ENCODE results near the gene ANKLE2.
A peak's percentile ranks its signal among the peaks of the same experiment; 100 is the strongest.
"Not testable (repeated sequence)": the region's sequence is repeated elsewhere in the genome, so short reads cannot be mapped to it uniquely, and the experiment has no call there.

The ANKLE2 gene

DNA sequence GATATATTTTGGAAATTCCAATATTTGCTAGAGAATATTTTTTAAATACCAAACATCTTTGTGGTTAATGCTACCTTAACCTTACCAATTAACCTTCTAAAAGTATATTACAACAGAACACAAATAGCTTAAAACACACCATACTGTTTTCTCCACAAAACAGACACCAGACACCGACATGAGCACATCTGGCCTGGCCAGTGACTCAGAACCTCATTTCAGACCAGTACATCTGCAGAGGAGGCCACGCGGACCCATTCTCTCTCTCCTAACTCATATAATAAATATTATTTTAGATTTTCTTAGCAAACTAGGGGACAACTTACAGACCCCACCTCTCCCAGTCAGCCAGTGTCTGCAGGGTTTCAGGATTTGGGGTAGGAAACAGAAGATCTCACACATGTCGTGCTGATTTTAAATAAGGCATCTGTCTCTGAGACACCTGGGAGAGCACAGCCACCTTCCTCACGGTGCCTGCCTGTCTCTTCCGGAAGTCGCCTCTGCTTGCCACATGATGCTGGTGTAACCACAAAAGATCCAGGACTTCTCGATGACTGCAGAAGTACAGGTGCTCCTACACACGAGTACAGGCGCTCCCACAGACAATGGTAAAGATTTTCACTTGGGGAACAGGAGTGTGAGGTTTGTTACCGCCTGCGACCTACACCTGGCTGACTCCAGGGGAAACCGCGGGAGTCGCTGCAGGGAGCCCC, 9.7 kb upstream of the ANKLE2 start:
- Histone ChIP-seq H3K4me3 (ENCODE audit: insufficient read depth, low read depth, low read length) (no peak overlapping the region), H3K27ac (ENCODE audit: insufficient read depth, low read depth, low read length, poor library complexity, severe bottlenecking) (no peak overlapping the region), H3K36me3 (ENCODE audit: control insufficient read depth, insufficient read depth, low read length) (peaks cover 19% of the 10 kb centered on the region), H3K4me1 (ENCODE audit: control insufficient read depth, insufficient read depth, low read length) (no peaks in the 10 kb centered on the region), H3K9me3 (ENCODE audit: control insufficient read depth, low read length) (no peaks in the 10 kb centered on the region), H3K27me3 (ENCODE audit: control insufficient read depth, insufficient read depth, low read length, poor library complexity, severe bottlenecking) (no peaks in the 10 kb centered on the region)
- WGBS, 2 experiments = 95 to 98% methylated on average over 15 of the region's 15 CpGs

DNA sequence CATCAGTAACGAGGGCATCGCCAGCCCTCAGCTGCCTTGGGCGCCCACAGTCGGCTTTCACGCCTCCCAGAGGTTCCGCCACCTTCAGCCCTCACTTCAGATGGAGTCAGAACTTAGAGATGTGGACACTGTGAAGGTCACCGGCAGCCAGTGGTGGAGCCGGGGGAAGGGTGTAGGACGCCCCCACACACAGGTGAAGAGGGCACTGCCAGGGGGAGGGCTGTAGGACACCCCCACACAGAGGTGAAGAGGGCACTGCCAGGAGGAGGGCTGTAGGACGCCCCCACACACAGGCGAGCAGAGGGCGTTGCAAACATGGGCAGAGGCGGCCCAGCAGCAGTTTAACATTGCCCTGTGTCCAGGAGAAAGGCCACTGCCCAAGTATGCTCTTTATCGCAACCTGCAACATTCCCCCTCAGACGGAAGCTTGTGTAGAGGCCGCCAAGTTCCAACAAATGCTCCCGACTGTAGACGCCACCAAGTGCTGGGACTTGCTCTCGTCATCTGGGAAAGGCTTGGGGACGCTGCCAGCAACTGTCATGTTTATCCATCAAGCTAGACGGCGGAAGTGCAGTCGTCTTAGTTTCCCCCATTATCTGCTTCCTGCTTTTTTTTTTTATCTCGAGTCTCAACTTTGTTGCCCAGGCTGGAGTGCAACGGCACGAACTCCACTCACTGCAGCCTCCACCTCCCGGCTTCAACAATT, 4.9 kb upstream of the ANKLE2 start:
- Histone ChIP-seq H3K4me3 (ENCODE audit: insufficient read depth, low read depth, low read length) (no peak overlapping the region), H3K4me1 (ENCODE audit: control insufficient read depth, insufficient read depth, low read length) (no peaks in the 10 kb centered on the region), H3K9me3 (ENCODE audit: control insufficient read depth, low read length) (no peaks in the 10 kb centered on the region), H3K27ac (ENCODE audit: insufficient read depth, low read depth, low read length, poor library complexity, severe bottlenecking) (no peak overlapping the region), H3K36me3 (ENCODE audit: control insufficient read depth, insufficient read depth, low read length) (peaks cover under 1% of the 10 kb centered on the region), H3K27me3 (ENCODE audit: control insufficient read depth, insufficient read depth, low read length, poor library complexity, severe bottlenecking) (no peaks in the 10 kb centered on the region)
- WGBS, 2 experiments = 89 to 94% methylated on average over 27 of the region's 27 CpGs

DNA sequence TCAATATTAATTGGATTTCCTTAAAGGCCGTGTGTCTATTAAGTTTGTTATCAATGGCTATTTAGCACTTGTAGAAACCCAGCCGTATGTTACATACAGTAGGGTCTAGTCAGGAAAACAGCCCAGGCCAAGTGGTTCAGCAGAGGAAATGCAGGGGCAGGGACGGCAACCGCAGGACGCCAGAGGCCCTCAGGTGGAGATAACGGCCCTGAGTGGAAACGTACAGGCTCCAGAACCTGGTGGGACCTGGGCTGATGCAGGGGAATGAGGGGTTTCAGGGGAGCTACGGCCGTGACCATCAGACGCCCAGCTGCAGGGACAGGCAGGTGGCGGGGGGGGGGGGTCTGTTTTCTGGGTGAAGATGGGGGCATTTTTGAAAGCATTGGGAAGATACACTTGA, 3.7 kb upstream of the ANKLE2 start:
- Histone ChIP-seq H3K27me3 (ENCODE audit: control insufficient read depth, insufficient read depth, low read length, poor library complexity, severe bottlenecking) (no peaks in the 10 kb centered on the region), H3K4me1 (ENCODE audit: control insufficient read depth, insufficient read depth, low read length) (peaks cover 4% of the 10 kb centered on the region), H3K27ac (ENCODE audit: insufficient read depth, low read depth, low read length, poor library complexity, severe bottlenecking) (no peak overlapping the region), H3K9me3 (ENCODE audit: control insufficient read depth, low read length) (no peaks in the 10 kb centered on the region), H3K4me3 (ENCODE audit: insufficient read depth, low read depth, low read length) (no peak overlapping the region), H3K36me3 (ENCODE audit: control insufficient read depth, insufficient read depth, low read length) (no peaks in the 10 kb centered on the region)
- 86 to 88% methylated on average over 11 of the region's 11 CpGs for WGBS, 2 experiments

DNA sequence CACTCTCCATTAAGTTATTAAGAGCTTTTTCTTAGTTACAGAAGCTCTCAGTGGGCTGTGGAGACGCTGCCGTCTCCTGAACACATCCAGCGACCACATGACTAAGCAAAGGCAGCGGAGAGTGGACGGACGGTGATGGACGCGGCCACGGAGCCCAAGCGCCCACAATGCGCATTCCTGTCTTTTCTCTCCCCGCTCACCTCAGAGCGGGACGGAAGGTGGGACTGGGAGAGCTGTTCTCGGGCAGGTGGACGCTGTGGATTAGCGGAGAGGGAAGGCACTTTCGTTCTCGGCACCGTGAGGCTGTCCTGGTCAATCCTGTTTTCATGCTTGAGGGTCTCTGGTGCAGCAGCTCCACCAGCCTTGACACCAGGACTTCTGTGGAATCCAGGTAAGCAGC, 2.6 kb upstream of the ANKLE2 start:
- Histone ChIP-seq H3K36me3 (ENCODE audit: control insufficient read depth, insufficient read depth, low read length) (no peaks in the 10 kb centered on the region), H3K27me3 (ENCODE audit: control insufficient read depth, insufficient read depth, low read length, poor library complexity, severe bottlenecking) (no peaks in the 10 kb centered on the region), H3K4me3 (ENCODE audit: insufficient read depth, low read depth, low read length) (no peak overlapping the region), H3K4me1 (ENCODE audit: control insufficient read depth, insufficient read depth, low read length) (peaks cover 8% of the 10 kb centered on the region), H3K9me3 (ENCODE audit: control insufficient read depth, low read length) (no peaks in the 10 kb centered on the region), H3K27ac (ENCODE audit: insufficient read depth, low read depth, low read length, poor library complexity, severe bottlenecking) (no peak overlapping the region)
- WGBS, 2 experiments = 95% methylated on average over 20 of the region's 20 CpGs

DNA sequence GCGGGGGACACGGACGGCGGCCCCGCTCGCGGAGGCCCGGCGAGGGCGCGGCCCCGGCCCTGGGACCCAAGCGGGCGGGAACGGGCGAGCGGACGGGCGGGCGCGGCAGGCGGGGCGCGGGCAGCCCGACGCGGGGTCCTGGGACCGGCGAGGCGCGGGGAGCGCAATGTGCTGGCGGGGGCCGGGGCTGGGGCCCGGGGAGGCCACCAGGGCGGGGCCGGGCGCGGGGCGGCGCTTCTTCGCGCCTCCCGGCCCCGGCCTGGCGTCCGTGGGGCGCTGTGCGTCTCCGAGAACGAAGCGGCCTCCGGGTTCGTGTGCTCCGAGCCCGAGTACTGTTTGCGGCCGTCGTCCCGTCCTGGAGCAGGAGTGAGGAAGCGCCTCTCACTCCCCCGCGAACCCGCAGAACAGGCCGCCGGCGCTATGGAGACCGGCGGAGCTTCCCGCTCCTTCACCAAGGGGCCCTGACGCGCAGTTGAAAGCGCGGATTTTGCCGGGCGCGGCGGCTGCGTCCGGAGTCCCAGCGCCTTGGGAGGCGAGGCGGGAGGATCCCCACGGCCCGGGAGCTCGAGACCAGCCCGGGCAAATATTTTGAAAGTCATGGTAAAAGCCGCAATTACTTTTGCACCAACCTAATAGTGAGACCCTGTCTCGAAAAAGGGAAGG, 420 bp upstream of the ANKLE2 start:
- no peaks in the 10 kb centered on the region for H3K9me3 ChIP-seq (ENCODE audit: control insufficient read depth, low read length)
- no peaks in the 10 kb centered on the region for H3K27me3 ChIP-seq (ENCODE audit: control insufficient read depth, insufficient read depth, low read length, poor library complexity, severe bottlenecking)
- H3K27ac ChIP-seq (ENCODE audit: insufficient read depth, low read depth, low read length, poor library complexity, severe bottlenecking) = peak overlapping the region; percentile 92
- no peaks in the 10 kb centered on the region for H3K36me3 ChIP-seq (ENCODE audit: control insufficient read depth, insufficient read depth, low read length)
- peak overlapping the region; percentile 78 for H3K4me3 ChIP-seq (ENCODE audit: insufficient read depth, low read depth, low read length)
- 0 to 1% methylated on average over 89 of the region's 89 CpGs for WGBS, 2 experiments
- H3K4me1 ChIP-seq (ENCODE audit: control insufficient read depth, insufficient read depth, low read length) = peaks cover 8% of the 10 kb centered on the region

DNA sequence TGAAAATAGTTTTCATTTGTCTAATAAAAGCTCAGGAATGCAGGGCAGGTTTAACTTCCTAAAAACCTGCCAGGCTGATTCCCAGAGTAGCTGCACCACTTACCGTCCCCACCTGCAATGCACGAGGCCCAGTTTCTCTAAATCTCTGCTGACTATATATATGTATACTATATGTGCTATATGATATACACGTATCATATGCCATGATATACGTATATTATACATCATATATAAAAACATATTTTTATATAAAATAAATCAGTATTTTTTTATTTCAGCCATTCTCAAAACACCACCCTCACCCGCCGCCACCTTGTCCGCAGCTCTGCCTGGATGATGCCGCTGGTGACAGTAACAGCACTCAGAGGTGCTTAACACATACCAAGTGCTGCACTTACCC, 2.3 kb downstream of the ANKLE2 start:
- Histone ChIP-seq H3K4me3 (ENCODE audit: insufficient read depth, low read depth, low read length) (no peak overlapping the region), H3K9me3 (ENCODE audit: control insufficient read depth, low read length) (no peaks in the 10 kb centered on the region), H3K27me3 (ENCODE audit: control insufficient read depth, insufficient read depth, low read length, poor library complexity, severe bottlenecking) (no peaks in the 10 kb centered on the region), H3K36me3 (ENCODE audit: control insufficient read depth, insufficient read depth, low read length) (peaks cover 7% of the 10 kb centered on the region), H3K27ac (ENCODE audit: insufficient read depth, low read depth, low read length, poor library complexity, severe bottlenecking) (no peak overlapping the region), H3K4me1 (ENCODE audit: control insufficient read depth, insufficient read depth, low read length) (peaks cover 8% of the 10 kb centered on the region)
- 92 to 95% methylated on average over 4 to 7 of the region's 8 CpGs for WGBS, 2 experiments

DNA sequence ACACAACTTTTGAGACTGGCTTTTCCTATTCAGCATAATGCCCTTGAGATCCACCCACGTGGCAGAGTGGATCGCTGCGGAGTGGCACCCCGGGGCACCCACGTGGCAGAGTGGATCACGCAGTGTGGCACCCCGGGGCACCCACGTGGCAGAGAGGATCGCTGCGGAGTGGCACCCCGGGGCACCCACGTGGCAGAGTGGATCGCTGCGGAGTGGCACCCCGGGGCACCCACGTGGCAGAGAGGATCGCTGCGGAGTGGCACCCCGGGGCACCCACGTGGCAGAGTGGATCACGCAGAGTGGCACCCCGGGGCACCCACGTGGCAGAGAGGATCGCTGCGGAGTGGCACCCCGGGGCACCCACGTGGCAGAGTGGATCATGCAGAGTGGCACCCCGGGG, 2.8 kb downstream of the ANKLE2 start:
- not testable (repeated sequence) for H3K27ac ChIP-seq (ENCODE audit: insufficient read depth, low read depth, low read length, poor library complexity, severe bottlenecking); H3K4me3 ChIP-seq (ENCODE audit: insufficient read depth, low read depth, low read length); H3K27me3 ChIP-seq (ENCODE audit: control insufficient read depth, insufficient read depth, low read length, poor library complexity, severe bottlenecking); H3K4me1 ChIP-seq (ENCODE audit: control insufficient read depth, insufficient read depth, low read length); H3K9me3 ChIP-seq (ENCODE audit: control insufficient read depth, low read length)
- 93 to 95% methylated on average over 20 to 22 of the region's 28 CpGs for WGBS, 2 experiments
- peaks cover 11% of the 10 kb centered on the region for H3K36me3 ChIP-seq (ENCODE audit: control insufficient read depth, insufficient read depth, low read length)

DNA sequence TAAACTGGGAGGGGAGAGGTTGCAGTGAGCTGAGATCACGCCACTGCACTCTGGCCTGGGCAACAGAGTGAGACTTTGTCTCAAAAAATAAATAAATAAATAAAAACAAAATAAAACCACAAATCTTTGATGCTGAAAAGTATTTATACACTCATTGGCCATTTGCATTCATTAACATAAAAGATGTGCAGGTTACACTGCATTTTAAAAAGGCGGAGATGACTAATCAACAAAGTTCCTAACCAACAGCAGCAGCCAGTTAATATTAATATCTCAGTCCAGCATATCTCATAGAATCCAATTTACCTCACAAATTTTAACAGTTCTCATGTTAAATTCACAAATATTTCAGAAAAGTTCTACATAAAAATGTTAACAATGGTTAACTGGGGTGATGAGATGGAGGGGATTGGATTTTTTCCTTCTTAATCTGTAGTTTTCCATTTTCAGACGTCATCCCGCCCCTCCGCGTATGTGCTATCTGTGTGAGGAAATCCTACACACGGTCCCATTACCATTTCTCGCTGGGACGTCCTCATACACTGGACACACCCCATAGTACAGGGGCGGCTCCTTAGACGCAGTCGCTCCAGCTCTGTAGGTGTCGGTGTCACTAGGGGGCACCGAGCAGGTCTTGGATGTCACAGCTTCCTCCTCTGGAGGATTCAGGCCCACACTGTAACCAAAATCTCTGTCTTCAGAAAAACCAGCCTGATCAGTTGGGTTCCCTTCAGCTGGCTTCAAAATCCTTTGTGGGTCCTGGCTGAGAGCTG, 7.3 kb downstream of the ANKLE2 start:
- 94 to 95% methylated on average over 14 of the region's 14 CpGs for WGBS, 2 experiments
- Histone ChIP-seq H3K27me3 (ENCODE audit: control insufficient read depth, insufficient read depth, low read length, poor library complexity, severe bottlenecking) (no peaks in the 10 kb centered on the region), H3K9me3 (ENCODE audit: control insufficient read depth, low read length) (no peaks in the 10 kb centered on the region), H3K4me1 (ENCODE audit: control insufficient read depth, insufficient read depth, low read length) (no peaks in the 10 kb centered on the region), H3K27ac (ENCODE audit: insufficient read depth, low read depth, low read length, poor library complexity, severe bottlenecking) (no peak overlapping the region), H3K36me3 (ENCODE audit: control insufficient read depth, insufficient read depth, low read length) (peaks cover 49% of the 10 kb centered on the region), H3K4me3 (ENCODE audit: insufficient read depth, low read depth, low read length) (no peak overlapping the region)

DNA sequence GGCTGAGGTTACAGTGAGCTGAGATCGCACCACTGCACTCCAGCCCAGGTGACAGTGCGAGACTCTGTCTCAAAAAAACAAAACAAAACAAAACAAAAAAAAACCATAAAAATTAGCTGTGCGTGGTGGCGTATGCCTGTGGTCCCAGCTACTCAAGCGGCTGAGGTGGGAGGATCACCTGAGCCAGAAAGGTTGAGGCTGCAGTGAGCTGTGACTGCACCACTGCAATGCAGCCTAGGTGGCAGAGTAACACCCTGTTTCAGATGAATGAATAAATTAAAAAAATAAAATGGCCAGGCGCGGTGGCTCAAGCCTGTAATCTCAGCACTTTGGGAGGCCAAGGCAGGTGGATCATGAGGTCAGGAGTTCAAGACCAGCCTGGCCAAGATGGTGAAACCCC, 8.0 kb downstream of the ANKLE2 start:
- 89 to 93% methylated on average over 7 of the region's 7 CpGs for WGBS, 2 experiments
- H3K4me1 ChIP-seq (ENCODE audit: control insufficient read depth, insufficient read depth, low read length); H3K9me3 ChIP-seq (ENCODE audit: control insufficient read depth, low read length); H3K27ac ChIP-seq (ENCODE audit: insufficient read depth, low read depth, low read length, poor library complexity, severe bottlenecking); H3K4me3 ChIP-seq (ENCODE audit: insufficient read depth, low read depth, low read length); H3K27me3 ChIP-seq (ENCODE audit: control insufficient read depth, insufficient read depth, low read length, poor library complexity, severe bottlenecking): not testable (repeated sequence)
- H3K36me3 ChIP-seq (ENCODE audit: control insufficient read depth, insufficient read depth, low read length) = peaks cover 49% of the 10 kb centered on the region

DNA sequence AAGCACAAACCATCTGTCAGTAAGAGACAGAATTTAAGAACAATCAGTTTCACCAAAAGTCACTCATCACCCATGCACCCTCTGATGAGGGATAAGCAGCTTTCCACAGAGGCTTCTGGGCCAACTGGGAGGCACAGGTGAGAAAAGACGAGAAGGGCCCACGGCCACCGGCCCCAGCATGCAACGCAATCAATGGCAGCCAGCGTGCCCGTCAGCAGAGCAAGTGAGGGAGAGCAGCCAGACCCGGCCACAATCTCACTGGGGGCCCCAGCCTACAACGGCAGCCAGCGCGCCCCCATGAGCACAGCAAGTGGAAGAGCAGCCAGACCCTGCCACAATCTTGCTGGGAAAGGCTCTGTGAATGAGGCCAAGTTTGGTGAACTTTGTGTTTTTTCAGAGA, 13.3 kb downstream of the ANKLE2 start:
- no peak overlapping the region for H3K27ac ChIP-seq (ENCODE audit: insufficient read depth, low read depth, low read length, poor library complexity, severe bottlenecking)
- H3K4me3 ChIP-seq (ENCODE audit: insufficient read depth, low read depth, low read length) = no peak overlapping the region
- peaks cover 72% of the 10 kb centered on the region for H3K36me3 ChIP-seq (ENCODE audit: control insufficient read depth, insufficient read depth, low read length)
- H3K4me1 ChIP-seq (ENCODE audit: control insufficient read depth, insufficient read depth, low read length) = no peaks in the 10 kb centered on the region
- H3K27me3 ChIP-seq (ENCODE audit: control insufficient read depth, insufficient read depth, low read length, poor library complexity, severe bottlenecking) = no peaks in the 10 kb centered on the region
- H3K9me3 ChIP-seq (ENCODE audit: control insufficient read depth, low read length) = no peaks in the 10 kb centered on the region
- 90% methylated on average over 10 of the region's 10 CpGs for WGBS, 2 experiments
